HL-60 (cell line): ENCODE data around the gene ROR1.

Experiments used
- DNase-seq, 2 experiments: peaks; one replicate each; pipeline ENCODE4 v3.0.0-alpha.2; 2010 to 2020; ENCODE audit warnings: low read depth in 1 of 2, low spot score in 1 of 2
- H3K27ac ChIP-seq: fragments of 250-450 bp; sonication (Bioruptor Pico); replicated peaks from 2 replicates; pipeline ENCODE4 v1.5.1; 2020; ENCODE audit warnings: mild to moderate bottlenecking, moderate library complexity
- H3K27me3 ChIP-seq: fragments of 250-450 bp; sonication (Bioruptor Pico); 2 replicates; pipeline ENCODE4 v1.5.1; 2021; ENCODE audit warnings: mild to moderate bottlenecking, moderate library complexity; ENCODE audit not compliant: insufficient read depth, poor library complexity, severe bottlenecking
- H3K4me3 ChIP-seq: replicated peaks from 2 replicates; pipeline ENCODE4 v1.5.1; 2011; ENCODE audit warnings: mild to moderate bottlenecking, control low read depth, low read length; ENCODE audit not compliant: insufficient read depth
- GABPA ChIP-seq: IDR thresholded peaks from 2 replicates; pipeline ENCODE4 v1.6.1; 2012; ENCODE audit warnings: low read depth
- POLR2AphosphoS5 ChIP-seq: IDR thresholded peaks from 2 replicates; pipeline ENCODE4 v1.6.1; 2012; ENCODE audit warnings: low read depth
- SPI1 ChIP-seq: IDR thresholded peaks from 2 replicates; pipeline ENCODE4 v1.6.1; 2012; ENCODE audit warnings: low read depth, mild to moderate bottlenecking, borderline replicate concordance
- TF ChIP-seq, protein P1 (sequence below): IDR thresholded peaks from one replicate; pipeline ENCODE4 v1.5.1; 2011; ENCODE audit warnings: low read length, control low read depth, inconsistent platforms; ENCODE audit not compliant: insufficient read depth
- TF ChIP-seq, protein P2 (sequence below): IDR thresholded peaks from 2 replicates; pipeline ENCODE4 v1.6.1; 2012; ENCODE audit warnings: low read depth; ENCODE audit not compliant: insufficient replicate concordance

The ROR1 gene

DNA sequence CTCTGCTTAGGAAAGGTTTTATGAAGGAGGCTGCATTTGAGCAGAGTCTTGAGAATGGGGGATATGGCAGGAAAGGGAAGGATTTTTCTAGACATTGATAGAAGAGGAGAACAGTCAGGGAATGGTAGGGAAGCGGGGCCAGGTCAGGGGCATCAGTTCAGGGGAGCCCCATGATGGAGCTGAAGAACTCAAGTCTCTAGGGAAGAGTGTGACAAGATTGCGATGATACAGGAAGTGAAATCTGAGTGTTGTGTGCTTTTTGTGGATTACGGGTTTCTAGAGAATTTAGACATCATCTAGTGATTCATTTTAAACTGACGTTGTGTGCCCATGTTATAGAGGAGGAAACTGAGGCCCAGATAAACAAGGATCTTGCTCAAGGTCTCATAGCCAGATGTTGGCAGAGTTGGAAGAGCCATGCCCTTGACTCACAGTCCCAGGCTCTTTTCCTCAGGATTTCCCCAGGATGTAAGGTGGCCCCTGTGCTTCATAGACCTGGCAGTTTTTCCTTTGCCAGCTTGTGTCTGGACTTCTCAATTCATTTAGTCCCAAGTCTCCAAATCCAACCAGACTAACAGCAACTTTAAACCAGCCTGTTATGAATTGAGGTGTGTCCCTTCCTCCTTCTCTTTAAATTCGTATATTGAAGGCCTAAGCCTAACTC lies 130.3 kb downstream of the ROR1 start:
- Histone ChIP-seq H3K4me3 (no peak overlapping the region), H3K27ac (no peak overlapping the region), H3K27me3 (peaks cover 2% of the 10 kb centered on the region)
- TF ChIP-seq, protein P1, sequence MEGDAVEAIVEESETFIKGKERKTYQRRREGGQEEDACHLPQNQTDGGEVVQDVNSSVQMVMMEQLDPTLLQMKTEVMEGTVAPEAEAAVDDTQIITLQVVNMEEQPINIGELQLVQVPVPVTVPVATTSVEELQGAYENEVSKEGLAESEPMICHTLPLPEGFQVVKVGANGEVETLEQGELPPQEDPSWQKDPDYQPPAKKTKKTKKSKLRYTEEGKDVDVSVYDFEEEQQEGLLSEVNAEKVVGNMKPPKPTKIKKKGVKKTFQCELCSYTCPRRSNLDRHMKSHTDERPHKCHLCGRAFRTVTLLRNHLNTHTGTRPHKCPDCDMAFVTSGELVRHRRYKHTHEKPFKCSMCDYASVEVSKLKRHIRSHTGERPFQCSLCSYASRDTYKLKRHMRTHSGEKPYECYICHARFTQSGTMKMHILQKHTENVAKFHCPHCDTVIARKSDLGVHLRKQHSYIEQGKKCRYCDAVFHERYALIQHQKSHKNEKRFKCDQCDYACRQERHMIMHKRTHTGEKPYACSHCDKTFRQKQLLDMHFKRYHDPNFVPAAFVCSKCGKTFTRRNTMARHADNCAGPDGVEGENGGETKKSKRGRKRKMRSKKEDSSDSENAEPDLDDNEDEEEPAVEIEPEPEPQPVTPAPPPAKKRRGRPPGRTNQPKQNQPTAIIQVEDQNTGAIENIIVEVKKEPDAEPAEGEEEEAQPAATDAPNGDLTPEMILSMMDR: no peak
- no peak for TF ChIP-seq POLR2AphosphoS5
- no peak for TF ChIP-seq GABPA
- TF ChIP-seq, protein P2, sequence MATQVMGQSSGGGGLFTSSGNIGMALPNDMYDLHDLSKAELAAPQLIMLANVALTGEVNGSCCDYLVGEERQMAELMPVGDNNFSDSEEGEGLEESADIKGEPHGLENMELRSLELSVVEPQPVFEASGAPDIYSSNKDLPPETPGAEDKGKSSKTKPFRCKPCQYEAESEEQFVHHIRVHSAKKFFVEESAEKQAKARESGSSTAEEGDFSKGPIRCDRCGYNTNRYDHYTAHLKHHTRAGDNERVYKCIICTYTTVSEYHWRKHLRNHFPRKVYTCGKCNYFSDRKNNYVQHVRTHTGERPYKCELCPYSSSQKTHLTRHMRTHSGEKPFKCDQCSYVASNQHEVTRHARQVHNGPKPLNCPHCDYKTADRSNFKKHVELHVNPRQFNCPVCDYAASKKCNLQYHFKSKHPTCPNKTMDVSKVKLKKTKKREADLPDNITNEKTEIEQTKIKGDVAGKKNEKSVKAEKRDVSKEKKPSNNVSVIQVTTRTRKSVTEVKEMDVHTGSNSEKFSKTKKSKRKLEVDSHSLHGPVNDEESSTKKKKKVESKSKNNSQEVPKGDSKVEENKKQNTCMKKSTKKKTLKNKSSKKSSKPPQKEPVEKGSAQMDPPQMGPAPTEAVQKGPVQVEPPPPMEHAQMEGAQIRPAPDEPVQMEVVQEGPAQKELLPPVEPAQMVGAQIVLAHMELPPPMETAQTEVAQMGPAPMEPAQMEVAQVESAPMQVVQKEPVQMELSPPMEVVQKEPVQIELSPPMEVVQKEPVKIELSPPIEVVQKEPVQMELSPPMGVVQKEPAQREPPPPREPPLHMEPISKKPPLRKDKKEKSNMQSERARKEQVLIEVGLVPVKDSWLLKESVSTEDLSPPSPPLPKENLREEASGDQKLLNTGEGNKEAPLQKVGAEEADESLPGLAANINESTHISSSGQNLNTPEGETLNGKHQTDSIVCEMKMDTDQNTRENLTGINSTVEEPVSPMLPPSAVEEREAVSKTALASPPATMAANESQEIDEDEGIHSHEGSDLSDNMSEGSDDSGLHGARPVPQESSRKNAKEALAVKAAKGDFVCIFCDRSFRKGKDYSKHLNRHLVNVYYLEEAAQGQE: no peak
- no peak for TF ChIP-seq SPI1
- no peak for DNase-seq

DNA sequence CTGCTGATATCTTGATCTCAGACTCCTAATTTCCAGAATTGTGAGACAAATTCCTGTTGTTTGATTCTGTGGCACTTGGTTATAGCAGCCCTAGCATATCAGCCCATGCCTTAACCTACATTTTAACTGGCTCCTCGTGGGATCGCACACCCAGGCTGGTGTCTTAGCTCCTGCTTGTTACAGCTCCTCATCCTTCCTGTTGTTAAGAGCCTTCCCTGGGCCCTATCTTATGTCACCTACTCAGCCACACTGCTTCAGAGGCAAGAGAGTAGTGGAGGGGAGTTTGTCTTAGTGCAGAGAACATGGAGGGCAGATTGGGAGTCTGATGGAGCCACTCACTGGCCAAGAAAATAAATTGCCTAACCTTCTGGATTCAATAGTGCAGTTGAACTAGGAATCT lies 131.0 kb downstream of the ROR1 start:
- peaks cover 2% of the 10 kb centered on the region for H3K27me3 ChIP-seq
- TF ChIP-seq, protein P2: no peak
- TF ChIP-seq, protein P1: no peak
- TF ChIP-seq SPI1 (no peak), GABPA (no peak), POLR2AphosphoS5 (no peak)
- no peak overlapping the region for H3K4me3 ChIP-seq
- DNase-seq: no peak
- no peak overlapping the region for H3K27ac ChIP-seq

DNA sequence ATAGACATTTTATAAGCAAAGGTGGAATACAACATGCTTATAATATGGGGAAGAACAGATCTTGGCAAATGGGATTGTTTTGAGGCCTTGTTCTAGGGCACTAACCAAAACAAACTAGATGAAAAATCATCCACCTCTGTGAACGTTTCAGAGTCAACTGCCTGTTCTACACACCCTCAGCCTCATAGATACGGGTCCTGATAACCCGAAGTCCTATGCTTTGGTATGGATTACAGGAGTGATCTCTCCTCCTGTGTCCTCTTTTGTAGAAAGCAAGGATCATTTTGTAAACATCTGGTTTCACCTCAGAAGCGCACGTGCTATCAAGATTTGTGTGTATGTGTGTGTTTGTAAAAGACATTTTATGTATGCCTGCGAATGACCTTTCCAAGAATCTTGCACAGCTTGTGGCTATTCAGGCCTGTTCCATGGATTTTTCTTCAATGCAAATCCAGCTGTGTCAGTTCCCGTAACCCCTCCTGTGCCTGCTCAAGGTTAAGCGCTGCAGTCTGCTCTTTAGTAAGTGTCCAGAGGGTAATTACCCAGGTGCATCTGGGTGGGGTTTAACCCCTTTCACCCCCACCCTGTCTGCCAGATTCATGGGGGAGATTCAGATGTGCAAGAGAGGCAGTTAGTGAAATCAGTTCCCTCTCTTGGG lies 132.4 kb downstream of the ROR1 start:
- Histone ChIP-seq H3K4me3 (no peak overlapping the region), H3K27ac (no peak overlapping the region), H3K27me3 (peaks cover 2% of the 10 kb centered on the region)
- TF ChIP-seq, protein P1: no peak
- TF ChIP-seq GABPA: no peak
- no peak for TF ChIP-seq POLR2AphosphoS5
- TF ChIP-seq, protein P2: no peak
- TF ChIP-seq SPI1: no peak
- no peak for DNase-seq
